Kidney glomerular epithelial cell (primary cell): ENCODE measurements around the gene CUEDC2.
A peak's percentile ranks its signal among the peaks of the same experiment; 100 is the strongest.
"Not testable (repeated sequence)": the region's sequence is repeated elsewhere in the genome, so short reads cannot be mapped to it uniquely, and the experiment has no call there.

Experiments used
- DNase-seq: peaks from one replicate; lab custom pipeline; 2025; lab: John Stamatoyannopoulos, UW

The CUEDC2 gene

DNA sequence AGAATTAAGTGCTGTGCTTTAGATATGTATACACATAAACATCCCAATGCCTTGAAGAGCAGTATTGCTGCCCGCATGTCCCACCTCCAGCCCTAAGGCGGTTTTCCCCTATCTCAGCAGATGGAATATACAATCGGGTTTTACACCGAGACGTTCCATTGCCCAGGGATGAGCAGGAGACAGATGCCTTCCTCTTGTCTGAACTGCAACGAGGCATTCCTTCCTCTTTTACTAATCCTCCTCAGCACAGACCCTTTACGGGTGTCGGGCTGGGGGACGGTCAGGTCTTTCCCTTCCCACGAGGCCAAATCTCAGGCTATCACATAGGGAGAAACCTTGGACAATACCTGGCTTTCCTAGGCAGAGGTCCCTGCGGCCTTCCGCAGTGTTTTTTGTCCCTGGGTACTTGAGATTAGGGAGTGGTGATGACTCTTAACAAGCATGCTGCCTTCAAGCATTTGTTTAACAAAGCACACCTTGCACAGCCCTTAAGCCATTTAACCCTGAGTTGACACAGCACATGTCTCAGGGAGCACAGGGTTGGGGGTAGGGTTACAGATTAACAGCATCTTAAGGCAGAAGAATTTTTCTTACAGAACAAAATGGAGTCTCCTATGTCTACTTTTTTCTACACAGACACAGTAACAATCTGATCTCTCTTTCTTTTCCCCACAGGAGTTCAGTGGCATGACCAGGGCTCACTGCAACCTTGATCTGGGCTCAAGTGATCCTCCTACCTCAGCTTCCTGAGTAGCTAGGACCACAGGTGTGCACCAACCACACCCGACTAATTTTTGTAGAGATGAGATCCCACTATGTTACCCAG lies 22.5 kb upstream of the CUEDC2 start:
- DNase-seq: not testable (repeated sequence)

DNA sequence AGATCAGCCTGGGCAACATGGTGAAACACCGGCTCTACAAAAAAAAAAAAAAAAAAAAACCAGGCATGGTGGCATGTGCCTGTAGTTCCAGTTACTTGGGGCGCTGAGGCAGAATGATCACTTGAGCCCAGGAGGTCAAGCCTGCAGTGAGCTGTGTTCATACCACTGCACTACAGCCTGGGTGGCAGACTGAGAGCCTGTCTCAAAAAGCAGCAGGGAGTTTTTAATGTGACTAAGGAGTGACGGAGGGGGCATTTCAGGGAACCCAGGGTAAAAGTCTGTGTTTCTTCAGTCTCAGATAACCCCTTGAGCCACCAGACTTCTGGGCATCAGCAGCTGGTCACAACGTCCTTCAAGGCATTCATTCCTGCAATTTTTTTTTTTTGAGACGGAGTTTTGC lies 21.1 kb upstream of the CUEDC2 start:
- DNase-seq: no peak

DNA sequence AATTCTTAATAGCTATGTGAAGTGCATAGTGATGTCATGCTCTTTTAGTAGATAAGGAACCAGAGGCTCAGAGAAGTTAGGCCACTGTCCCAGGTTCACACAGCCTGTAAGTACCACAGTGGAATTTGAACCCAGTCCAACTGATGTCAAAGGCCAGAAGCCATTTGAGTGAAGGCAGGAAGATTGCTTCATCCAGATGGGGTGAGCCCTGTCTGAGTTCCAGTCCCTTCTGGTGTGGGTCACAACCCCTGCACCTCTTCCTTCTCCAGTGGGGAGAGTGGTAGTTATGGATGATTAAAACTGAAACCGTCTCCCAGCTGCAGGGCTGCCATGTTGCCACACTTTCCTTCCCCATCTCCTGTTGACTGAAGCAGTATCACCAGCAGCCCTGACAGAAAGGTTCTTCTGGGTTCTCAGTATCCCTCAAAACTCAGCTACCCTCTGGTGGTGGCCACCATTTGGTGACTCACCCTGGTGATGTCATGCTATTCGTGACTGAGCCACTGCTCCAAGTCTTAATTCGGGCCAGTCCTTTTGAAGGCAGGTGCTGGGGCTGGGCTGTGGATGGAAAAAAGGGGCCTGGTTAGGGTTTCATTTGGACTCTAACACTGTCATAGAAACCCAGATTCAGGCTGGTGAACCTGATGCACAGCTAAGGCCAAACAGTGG lies 20.4 kb upstream of the CUEDC2 start:
- DNase-seq: no peak

DNA sequence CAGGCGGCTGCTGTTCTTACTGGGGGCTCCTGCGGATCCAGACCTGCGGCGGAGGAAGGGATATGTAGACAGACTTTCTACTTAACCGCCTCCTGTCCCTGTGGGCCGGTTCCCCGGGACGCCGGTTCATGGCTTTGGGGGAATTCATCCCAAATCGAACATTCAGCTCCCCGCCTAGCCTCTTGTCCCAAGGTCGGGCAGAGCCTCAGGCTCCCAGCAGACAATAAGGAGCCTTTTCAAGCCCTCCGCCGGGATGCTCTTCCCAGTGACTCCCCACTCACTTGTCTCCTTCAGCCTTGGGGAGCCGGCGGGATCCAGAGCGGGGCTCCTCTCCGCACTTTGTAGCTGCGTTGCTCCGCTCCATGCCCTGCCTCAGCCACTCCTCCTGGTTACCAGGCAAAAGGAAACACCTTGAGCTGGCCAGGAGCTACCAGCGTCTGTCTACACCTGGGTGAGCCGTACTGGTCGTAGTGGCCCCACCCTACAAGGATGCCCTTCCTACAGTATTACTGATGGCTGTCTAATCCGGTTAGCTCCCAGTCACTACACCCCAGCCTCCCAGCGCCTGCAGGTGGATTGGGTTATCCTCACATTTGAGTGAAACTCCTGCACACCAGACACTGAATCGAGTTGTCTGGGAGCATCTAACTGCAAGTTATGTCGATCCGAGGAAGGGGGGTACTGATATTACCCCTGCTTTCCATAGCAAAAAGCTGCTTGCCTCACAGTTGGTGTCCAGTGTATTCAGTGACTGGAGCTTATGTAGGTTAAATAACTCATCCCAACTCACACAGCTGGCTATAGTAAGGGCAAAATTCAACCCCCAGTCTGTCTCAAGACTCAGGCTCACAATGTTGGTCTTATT lies 19.0 kb upstream of the CUEDC2 start, which contains the start of gene C10orf95:
C10orf95 (minus strand) TSS at position 439 of the 865 bp plus-strand sequence. CDS start 450 bp downstream, outside the sequence.
- no peak for DNase-seq

DNA sequence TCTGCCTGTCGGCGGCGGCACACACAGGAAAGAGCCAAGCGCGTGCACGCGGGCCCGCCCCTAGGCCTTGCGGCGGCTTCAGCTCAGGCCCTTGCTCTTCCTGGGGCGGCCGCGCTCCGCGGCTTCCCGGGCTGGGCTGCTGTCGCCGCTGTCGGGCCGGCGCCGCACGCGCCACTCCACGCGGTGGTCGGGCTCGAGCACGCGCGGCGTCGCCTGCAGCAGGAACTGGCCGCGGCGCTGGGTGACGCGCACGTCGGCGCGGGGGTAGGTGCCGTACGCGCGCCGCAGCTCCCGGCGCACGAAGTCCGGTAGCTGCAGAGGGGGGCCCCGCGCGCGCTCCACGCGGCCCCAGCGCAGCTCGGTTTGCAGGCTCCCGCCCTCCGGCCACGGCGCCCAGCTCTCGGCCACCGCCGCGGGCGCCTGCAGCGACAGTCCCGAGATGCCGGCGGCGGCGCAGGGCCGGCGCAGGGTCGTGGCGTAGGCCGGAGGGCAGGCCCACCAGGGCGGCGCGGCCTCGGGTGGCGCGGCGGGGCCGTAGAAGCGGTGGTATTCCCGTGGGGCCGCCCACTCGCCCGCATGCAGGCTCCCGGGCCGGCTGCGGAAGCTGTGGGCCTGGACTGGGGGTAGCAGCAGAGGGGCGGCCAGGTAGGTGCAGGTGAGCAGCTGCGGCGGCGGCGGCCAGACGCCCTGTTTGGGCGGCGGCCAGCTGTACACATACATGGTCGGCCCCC lies 18.2 kb upstream of the CUEDC2 start:
- peak; percentile 62 for DNase-seq

DNA sequence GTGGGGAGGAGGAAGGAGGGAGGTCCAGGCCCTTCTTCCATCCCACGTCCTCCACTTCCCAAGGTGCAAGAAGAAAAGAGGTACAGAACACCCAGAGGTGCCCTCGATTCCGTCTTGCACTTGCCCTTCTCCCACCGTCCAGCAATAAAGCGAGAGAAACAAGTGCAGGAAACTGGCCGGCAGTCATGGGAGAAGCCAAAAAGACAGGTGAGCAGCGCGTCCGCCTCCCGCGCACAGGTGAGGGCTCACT lies 17.7 kb upstream of the CUEDC2 start:
- DNase-seq: no peak

DNA sequence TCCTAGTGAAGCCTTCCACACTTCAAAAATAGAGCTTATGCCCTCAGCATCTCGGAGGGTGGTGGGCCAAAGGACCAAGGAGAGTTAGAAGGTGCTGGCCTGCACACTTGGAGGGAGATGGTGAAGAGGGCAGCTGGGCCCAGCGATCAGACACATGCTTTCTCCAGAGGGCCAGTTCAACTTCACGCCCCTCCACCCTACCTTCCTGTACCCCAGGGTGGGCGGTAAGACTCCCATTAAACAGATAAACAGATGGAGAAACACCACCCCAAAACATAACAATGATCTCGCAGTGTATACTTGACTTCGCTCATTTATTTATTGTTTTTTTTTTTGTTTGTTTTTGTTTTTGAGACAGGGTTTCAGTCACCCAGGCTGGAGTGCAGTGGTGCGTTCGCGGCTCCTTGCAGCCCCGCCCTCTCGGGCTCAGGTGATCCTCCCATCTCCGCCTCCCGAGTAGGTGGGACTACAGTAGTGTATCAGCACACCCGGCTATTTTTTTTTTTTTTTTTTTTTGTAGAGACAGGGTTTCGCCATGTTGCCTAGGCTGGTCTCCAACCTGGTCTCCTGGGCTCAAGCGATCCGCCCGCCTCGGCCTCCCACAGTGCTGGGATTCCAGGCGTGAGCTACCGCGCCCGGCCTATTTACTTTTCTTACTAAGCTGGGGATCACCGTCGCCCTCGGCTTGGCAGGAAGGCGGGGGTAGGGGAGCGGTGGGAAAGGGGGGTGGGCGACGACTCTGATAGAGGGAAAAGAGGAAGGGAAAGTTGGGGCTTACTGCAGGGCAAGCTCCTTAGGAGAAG lies 17.1 kb upstream of the CUEDC2 start:
- DNase-seq: peak; percentile 58

DNA sequence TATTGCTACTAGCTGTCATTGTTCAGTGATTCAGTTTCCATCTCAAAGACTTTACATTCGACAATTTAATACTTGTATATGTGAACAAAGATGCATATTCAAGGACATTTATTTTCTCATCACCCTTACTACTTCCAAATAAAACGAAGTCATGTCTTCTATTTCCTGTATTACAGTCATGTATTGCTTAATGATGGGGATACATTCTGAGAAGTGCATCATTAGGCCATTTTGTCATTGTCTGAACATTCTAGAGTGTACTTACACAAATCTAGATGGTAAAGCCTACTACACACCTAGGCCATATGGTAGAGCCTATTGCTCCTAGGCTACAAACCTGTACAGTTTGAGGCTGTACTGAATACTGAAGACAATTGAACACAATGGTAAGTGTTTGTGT lies 12.5 kb upstream of the CUEDC2 start:
- no peak for DNase-seq

DNA sequence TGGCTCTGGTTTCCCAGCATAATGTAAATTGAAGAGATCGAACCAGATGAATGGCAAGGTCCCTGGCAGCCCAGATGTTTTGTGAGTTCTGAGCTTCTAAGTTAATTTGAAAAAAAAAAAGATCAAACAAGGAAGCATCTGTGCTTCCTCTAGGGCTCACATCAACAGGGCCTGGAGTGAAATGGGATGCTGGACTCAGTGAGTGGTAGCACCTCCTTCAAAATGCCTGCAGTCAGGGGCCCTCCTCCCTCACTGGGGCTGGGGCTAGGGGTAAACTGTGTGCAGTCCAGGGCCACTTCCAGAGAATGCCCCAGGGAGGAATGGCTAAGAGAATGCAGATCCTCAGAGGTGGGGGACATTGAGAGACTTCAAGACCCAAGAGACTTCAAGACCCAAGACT lies 6.0 kb upstream of the CUEDC2 start:
- DNase-seq: no peak

DNA sequence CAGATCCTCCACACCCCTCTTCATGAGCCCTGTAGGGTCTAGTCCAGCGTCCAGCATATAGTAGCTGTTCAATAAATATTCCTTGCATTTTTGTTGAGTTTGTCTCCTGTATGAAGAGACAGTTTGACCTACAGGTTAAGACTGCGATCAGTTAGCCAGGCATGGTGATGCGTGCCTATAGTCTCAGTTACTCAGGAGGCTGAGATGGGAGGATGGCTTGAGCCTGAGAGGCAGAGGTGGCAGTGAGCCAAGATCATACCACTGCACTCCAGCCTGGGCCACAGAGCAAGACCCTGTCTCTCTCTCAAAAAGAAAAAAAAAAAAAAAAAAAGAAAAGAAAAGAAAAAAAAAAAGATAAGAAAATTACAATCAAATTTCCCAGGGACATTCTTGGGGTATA lies 5.1 kb upstream of the CUEDC2 start:
- no peak for DNase-seq

DNA sequence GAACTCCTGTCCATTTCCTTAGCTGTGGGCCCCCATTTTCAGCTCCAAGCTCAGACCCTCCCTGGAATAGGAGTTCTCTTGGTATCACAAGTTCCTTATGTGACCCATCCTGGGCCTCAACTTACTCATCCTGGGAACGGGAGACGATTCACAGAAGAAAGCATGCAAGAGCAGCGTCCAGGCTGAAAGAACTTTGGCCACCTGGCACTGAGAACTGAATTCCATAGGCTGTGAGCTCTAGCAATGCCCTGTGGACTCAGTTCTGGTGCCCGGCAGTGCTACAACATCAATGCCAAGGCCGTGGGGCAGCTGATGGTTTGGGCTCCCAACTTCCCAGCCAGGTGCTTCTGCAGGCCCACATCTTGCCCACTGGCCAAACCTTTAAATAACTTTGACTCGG lies 3.9 kb upstream of the CUEDC2 start:
- no peak for DNase-seq

DNA sequence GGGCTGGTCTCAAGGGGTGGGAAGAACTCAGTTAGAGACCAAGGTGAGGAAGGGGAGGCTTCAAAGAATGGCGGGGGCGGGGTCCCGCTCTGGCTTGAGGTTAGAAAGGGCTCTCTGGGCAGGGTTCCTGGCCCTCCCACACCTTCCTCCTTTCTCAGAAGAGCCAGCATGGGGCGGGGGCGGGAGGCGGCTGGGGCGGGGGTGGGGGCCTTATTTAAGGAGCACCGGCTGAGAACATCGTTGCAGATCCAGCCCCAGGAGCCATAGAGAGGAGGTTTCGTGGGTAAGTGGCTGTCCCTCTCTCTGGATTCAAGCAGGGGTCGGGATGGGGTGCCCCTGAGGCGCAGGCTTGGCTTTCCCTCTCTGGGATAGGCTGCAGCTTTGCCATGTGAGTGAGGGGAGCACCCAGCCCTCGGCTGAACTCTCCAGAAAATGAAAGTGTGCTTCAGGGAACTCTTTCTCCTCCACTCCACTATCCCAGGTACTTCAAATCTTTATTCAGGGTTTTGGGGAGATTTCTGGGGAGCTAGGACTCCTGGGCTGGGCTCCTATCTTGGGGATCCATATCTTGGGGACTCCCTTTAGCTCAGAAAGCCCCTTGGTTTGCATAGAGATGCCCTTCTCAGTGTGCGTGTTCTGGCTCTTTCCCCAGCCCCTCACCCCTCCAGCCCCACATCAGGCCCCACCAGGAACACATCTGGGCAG lies 3.3 kb upstream of the CUEDC2 start:
- no peak for DNase-seq

DNA sequence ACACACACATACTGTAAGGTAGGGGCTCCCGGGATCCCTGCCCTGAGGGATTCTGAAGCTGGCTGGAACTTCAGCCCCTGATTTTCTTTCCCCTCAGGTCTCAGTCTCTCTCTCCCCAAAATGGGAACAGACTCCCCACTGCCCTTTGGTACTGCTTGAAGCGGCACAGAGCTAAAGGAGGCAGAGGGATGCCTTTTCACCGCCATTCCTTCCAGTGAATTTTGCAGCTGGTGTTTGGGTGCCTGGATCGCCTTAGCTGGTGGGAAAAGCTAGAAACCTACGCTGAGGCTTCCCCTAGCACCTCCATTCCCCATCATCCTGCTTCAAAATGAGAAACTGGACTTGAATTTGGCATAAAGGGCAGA lies 2.7 kb upstream of the CUEDC2 start:
- no peak for DNase-seq

DNA sequence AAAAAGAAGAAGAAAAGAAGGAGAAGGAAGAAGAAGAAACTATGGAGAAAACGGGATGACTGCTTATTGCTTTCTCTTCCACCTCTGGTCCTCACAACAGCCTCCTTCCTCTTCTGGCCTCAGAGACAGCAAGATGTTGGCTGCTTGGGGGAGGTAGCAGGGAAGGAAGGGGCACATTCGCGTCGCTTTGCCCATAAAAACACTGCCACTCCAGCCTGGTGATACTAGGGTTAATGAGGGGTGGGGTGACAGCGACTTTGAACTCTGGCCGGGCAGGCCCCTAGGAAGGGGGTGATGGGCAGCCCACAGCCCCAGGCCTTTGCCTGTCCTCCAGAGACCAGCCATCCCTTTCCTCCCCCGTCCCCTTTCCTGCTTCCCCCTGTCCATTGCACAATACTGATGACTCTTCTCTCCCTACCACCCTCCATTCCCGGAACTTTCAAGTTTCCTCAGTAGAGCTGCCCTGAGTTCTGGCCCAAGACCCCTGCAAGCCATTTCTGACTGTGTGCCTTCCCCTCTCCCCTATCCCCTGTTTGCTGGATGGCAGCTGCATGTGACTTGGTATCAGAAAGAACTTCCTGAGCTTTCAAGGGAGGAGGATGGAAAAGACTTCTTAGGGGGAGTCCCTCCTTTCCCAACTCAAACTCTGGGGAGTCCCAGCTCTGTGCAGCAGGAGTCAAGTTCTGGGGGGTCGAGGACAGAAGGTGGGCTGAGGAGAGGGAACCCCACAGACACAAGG lies 2.2 kb upstream of the CUEDC2 start:
- peak; percentile 25 for DNase-seq

DNA sequence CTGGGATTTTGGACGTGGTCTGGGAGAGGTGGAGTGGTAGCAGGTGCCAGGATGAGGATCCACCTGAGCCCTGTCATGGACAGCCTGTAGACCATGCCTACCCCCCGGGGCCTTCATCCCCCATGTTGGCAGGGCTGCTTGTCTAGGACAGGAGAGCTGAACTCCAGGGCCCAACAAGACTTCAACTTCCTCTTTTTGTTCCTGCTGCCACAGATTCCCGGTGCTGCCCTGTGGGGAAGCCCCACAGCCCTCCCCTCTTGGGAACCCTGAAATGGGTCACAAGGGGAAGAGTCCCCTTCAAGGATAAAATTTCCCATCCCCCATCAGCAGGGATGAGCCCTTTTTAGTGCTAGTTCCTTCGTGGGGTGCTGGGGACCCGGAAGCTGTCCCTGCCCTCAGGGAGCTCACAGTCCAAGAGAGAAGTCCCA lies 1.3 kb upstream of the CUEDC2 start:
- DNase-seq: no peak

DNA sequence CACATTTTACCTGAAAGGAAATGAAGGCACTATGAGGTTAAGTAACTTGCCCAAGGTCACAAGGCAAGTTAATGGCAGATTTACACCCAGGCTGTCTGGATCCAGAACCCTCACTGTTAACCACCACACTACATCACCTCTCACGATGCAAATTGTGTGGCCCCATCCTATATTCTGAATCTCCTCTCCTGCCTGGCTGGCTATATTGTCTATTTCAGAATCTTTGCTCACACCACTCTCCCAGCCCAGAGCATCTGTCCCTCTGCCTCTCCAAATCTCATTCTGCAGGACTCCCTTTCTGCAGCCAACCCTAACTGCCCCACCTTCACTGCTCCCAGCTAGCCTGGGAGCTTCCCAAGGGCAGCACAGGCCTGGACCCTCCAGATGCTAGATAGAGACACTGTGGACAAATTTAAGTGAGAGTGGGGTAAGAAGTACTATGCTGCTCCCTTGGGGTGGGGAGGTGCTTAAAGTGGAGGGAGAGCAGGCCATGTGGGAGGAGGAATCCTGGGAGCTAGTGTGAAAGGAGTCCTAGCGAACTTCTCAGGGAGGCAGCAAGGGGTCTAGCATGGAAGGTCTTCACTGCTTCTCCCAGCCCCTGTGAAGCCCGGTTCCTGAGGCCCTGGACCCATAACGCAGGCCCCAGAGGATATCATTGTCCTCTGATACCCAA lies 786 bp downstream of the CUEDC2 start:
- peak; percentile 28 for DNase-seq

DNA sequence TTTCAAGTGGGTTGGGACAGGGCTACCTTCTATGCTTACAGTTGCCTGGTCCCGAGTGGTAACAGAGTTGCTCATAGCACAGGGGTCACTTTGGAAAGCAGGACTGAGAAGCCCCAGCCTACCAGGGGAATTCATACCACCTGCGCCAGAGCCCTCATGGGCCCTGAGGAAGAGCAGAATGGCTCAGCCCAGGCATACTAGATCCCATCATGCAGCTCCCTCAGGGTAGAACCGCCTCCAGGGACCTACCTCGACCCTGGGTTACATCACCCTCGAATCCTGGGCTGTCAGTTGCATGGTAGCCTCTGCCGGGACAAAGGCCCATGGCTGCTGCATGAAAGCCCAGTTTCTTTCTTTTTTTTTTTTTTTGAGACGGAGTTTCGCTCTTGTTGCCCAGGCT lies 2.9 kb downstream of the CUEDC2 start:
- DNase-seq: no peak

DNA sequence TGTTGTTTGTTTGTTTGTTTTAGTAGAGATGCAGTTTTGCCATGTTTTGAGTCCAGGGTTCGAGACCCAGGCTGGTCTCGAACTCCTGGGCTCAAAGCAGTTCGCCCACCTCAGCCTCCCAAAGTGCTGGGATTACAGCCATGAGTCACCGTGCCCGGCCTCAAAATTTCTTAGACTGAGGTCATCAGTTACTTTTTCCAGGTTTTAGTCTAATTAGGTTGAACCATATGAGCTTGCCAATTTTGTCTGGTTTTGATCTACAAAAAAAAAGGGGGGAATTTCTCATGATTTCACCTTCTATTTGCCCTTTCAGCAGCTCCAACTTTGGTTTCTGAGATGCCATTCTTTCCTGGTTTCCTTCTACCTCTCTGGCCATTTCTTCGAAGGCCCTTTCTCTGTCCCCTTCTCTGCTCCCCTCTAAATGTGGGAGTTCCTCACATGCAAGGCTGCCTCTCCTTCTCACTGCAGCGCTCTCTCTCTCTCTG lies 5.5 kb downstream of the CUEDC2 start:
- no peak for DNase-seq

DNA sequence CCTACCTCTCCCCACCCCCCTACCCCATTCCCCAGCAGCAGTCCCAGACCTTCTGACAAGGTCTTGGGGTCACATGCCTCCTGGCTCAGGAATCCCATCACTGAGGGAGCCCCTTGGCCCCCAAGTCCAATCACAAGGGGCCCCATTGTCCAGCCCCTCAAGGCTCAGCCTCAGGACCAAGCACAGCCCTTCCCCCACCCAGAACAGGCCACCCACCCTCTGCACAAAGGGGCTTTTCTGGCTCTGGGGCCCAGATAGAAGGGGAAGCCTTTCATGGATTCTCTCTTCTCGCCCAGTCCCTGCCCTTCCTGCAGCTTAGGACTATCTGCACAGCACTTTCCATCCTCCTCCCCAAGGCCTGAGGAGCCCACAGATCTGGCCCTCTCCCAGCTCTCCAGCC lies 6.9 kb downstream of the CUEDC2 start:
- DNase-seq: no peak
